GM19468 (cell line): Measurements from ENCODE around the gene MUSTN1.

Experiments used
- ATAC-seq: cut with Tn5 transposase; IDR thresholded peaks from one replicate; pipeline ENCODE4 v1.9.1; 2021; ENCODE audit warnings: mild to moderate bottlenecking, moderate library complexity, moderate number of reproducible peaks; ENCODE audit not compliant: unreplicated experiment; ENCODE audit errors: extremely low read depth

The MUSTN1 gene

DNA sequence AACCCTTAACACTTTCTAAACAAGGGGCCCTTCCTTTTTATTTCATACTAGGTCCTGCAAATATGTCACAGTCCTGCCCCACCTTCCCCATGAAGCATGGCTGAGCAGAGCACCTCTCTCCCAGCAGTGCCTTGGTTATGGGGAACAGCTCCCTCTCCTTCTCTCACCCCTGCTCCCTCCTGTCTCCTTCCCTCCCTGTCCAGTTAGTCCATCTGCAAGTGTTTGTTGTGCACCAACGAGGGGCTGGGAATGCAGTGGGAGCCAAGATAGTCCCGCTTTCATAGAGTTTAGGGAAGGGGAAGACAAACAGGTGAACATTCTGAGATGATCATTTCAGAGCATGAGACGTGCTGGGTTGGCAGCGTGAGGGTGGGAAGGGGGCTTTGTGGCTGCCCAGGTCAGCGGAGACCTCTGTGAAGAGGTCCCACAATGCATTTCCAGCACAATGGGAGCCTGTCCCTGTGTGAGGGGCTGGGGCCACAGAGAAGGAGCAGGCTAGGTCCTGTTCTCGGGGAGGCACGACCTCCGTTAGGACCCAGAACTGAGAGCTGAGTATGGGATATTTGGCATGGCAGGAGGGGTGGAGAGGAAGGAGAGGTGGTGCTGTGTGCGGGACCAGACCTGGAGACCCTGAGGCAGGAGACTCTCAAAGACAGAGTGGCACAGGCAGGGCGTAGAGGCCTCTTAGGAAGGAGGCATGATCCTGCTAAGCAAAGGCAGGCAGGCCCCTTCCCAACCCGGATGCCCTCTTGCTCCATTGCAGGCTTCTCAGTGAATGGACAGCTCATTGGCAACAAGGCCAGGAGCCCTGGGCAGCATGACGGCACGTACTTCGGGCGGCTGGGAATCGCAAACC is 45.7 kb downstream of the MUSTN1 start:
- ATAC-seq = no peak

DNA sequence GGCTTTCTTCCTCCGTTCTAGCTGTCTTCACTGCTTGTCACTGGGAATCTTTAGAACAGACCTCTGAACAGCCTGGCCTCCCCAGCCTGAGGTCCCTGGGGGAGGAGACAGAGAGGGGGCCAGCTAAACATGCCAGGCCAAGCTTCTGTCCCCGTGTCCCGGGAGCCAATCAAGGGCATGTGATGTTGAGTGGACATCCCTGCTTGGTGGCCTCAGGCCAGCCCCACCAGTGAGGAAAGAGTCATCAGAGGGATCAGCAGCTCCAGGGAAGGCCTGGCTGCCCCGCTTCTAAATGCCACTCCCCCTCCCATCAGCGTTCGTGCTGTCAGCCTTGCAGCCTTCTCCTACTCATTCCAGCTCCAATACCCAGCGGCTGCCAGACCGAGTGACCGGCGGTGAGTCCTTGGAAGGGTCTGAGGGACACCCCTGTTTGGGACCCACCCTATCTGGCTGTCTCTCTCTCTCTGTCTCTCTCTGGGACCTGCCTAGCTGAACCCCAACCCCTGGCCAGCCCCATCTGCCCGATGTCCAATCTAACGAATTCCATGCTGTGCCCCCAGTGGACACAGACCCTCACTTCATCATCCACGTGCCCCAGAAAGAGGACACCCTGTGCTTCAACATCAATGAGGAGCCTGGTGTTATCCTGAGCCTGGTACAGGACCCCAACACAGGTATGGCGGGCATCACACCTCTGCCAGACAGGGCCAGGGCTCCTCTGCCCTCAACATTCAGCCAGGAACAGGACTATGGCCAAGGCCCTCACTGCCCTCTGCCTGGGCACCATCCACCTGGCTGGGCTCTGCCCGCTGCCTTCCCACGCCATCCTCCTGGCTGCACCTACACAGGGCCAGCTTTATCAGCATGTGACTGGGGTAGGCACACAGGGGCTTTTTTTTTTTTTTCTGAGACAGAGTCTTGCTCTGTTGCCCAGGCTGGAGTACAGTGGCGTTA is 46.9 kb downstream of the MUSTN1 start:
- no peak for ATAC-seq

DNA sequence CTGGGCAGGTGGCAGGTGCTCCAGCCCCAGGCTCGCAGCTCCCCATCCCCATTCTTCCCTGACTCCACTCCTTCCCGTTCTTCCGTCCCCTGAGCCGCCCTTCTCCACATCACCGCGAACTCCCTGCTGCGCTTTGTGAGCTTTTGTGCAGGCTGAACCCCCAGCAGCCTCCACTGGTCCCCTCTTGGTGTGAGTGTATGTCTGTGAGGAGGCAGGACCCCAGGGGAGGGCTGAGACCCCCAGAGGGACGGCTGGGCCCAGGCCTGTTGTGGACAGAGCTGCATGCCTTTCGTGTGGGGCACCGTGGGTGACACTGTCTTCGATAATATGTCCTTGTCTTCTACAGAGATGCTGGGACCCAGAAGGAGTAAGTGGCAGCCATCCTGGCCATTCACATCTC is 47.6 kb downstream of the MUSTN1 start:
- ATAC-seq = no peak

DNA sequence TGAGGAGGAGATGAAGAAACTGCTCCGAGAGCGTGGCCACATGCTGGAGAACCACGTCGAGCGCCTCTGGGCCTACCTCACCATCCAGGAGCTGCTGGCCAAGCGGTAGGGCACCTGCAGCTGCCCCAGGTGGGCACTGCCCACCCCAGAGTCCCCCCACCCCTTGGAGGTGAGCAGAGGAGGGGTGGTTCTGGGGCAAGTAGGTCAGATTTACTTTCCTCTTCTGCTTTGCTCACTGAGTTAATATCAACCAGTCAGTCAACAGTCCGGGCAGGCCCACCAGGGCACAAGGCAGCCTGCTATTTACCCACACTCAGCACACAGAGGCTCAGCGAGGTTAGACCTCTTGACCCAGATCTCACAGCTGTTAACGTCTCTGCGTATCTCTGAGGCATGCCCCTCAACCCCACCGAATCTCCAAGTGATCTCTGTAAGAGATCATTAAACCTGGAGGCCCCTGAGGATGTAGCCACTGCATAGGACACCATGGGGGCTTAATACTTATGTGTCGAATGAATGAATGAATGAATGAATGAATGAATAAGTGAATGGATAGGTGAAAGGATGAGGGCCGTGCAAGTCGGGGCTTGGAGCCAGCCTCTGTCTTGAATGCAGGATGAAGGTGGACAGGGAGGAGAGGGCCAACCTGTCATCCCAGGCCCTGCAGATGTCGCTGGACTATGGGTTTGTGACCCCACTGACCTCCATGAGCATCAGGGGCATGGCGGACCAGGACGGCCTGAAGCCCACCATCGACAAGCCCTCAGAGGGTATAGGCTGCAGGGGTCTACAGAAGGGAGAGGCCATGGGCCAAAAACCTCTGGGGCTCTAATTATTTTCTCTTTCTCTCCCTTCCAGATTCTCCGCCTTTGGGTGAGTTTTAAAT is 48.2 kb downstream of the MUSTN1 start:
- ATAC-seq = no peak

DNA sequence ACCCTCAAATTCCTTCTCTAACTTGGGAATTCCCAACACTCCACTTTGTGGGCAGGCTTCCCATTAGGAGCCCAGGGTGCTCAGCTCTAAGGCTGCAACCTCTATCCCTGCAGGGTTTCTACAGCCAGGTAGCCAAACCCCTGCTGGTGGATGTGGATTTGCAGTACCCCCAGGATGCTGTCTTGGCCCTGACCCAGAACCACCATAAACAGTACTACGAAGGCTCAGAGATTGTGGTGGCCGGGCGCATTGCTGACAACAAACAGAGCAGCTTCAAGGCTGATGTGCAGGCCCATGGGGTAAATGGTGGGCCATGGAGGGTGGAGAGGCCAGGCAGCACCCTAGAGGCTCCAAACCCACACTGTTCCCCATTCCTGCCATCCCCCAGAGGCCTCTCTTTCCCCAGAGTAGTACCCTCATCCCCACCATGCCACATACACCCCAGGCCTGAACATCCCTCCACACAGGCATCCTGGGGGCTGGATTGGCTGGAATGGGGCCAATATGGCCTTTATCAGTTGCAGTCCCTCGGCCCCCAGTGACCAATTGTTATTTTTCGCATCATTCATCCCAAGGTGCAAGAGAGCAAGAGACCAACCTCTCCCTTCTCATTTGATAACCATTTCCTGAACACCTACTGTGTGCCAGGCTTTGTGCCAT is 49.8 kb downstream of the MUSTN1 start:
- no peak for ATAC-seq

DNA sequence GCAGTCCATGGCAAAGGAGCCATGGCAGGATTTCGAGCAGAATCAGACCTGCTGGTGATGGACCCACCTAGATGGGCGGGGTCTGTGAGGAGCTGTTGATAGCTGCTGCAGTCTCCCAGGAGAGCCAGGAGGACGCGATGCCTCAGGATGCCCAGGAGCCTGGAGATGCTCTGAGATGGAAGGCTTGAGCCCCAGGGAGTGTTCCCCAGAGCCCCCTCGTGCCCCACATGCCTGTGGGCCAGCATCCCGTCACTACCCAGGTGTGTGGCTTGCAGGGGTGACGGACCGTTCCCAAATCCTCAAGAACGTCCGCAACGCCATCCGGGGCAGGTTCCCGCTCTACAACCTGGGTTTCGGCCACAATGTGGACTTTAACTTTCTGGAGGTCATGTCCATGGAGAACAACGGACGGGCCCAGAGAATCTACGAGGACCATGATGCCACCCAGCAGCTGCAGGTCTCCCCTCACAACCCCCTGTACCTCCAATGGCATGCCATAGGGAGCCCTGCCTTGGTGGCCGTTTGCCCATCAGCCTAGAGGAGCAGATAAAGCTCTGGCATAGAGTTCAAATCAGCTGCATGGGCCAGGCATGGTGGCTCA is 50.7 kb downstream of the MUSTN1 start:
- ATAC-seq = no peak

DNA sequence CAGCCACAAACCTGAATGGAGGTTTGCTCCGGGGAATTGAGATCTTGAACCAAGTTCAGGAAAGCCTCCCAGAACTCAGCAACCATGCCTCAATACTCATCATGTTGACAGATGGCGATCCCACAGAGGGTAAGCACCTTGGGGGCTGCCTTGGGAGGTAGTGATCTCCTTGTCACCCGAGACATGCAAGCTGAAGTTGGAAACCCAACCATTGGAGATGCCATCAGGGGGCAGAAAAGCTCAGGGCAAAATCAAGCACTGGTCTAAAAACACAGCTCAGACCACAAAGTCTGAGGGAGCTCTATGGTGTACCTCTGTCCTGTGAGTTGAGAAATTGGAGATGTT is 51.6 kb downstream of the MUSTN1 start:
- no peak for ATAC-seq
